Mammary epithelial cell (primary cell): ENCODE measurements around the gene PAWR.

Source experiments
- CTCF ChIP-seq, 2 donors: IDR thresholded peaks in 1 of 2; conservative IDR thresholded peaks in 1 of 2; 2 replicates each; pipeline ENCODE4 v1.5.1; 2011 to 2012; ENCODE audit warnings: inconsistent platforms in 2 of 2, low read length in 2 of 2, mild to moderate bottlenecking in 2 of 2, control low read depth in 1 of 2, low read depth in 1 of 2; ENCODE audit not compliant: insufficient read depth in 1 of 2; ENCODE audit errors: extremely low read depth in 1 of 2
- EZH2 ChIP-seq: IDR thresholded peaks from 2 replicates; pipeline ENCODE4 v1.6.1; 2012; ENCODE audit warnings: low read length, inconsistent platforms, borderline replicate concordance

- TF ChIP-seq CTCF (conservative IDR thresholded peaks at IDR 0.05 in 1 of 2, IDR thresholded peaks at IDR 0.05 in 1 of 2; ENCODE audit: extremely low read depth in 1 of 2, insufficient read depth in 1 of 2, low read depth in 1 of 2, low read length in 2 of 2) (no peak), EZH2 (no peak)
Measured at GRCh38 chr12:79689061-79689476, 1.7 kb downstream of the PAWR start.
